ENCODE measurements around the gene CLDN25.
A peak's percentile ranks its signal among the peaks of the same experiment; 100 is the strongest.
"Not testable (repeated sequence)": the region's sequence is repeated elsewhere in the genome, so short reads cannot be mapped to it uniquely, and the experiment has no call there.

The CLDN25 gene

GRCh38 chr11:113779496-113779895, at the start of gene CLDN25:
CLDN25 (plus strand) TSS chr11:113779796; CDS start chr11:113779796, 0 bp downstream.
- no peak within 1 kb of the TSS for H3K4me3 ChIP-seq (ENCODE audit: insufficient read length, low read depth)
- DNase-seq (ENCODE audit: low read depth, low spot score), result no peak

GRCh38 chr11:113730887-113731726, 48.5 kb upstream of the CLDN25 start:
- DNase-seq (ENCODE audit: low read depth, low spot score), result peak; percentile 44
- no peak overlapping the region for H3K4me3 ChIP-seq (ENCODE audit: insufficient read length, low read depth)
- H3K36me3 ChIP-seq (ENCODE audit: insufficient read depth, insufficient read length, low read length), result peaks cover 15% of the 10 kb centered on the region
- H3K9me3 ChIP-seq (ENCODE audit: insufficient read depth, low read length), result no peaks in the 10 kb centered on the region
- H3K9ac ChIP-seq (ENCODE audit: insufficient read length, low read depth), result no peak overlapping the region
- TF ChIP-seq SUZ12 (IDR thresholded peaks at IDR 0.05; ENCODE audit: extremely low read depth, insufficient read depth, insufficient read length), result no peak
- no peak for TF ChIP-seq YY1 (IDR thresholded peaks at IDR 0.05; ENCODE audit: insufficient read depth, insufficient read length)
- TF ChIP-seq ZNF274 (IDR thresholded peaks at IDR 0.05; ENCODE audit: low read depth, low read length), result no peak
- H3K4me1 ChIP-seq (ENCODE audit: insufficient read depth, insufficient read length), result no peaks in the 10 kb centered on the region
- H3K27me3 ChIP-seq (ENCODE audit: insufficient read depth, insufficient read length), result no peaks in the 10 kb centered on the region

More at GRCh38 chr11:113779496-113779895, at the start of gene CLDN25:
- no peaks in the 10 kb centered on the region for H3K4me1 ChIP-seq (ENCODE audit: insufficient read depth, insufficient read length)
- H3K27me3 ChIP-seq (ENCODE audit: insufficient read depth, insufficient read length), result no peaks in the 10 kb centered on the region
- H3K9ac ChIP-seq (ENCODE audit: insufficient read length, low read depth), result no peak within 1 kb of the TSS
- H3K36me3 ChIP-seq (ENCODE audit: insufficient read depth, insufficient read length, low read length), result no peaks in the 10 kb centered on the region
- no peaks in the 10 kb centered on the region for H3K9me3 ChIP-seq (ENCODE audit: insufficient read depth, low read length)
- TF ChIP-seq SUZ12 (IDR thresholded peaks at IDR 0.05; ENCODE audit: extremely low read depth, insufficient read depth, insufficient read length) (no peak), YY1 (IDR thresholded peaks at IDR 0.05; ENCODE audit: insufficient read depth, insufficient read length) (no peak), ZNF274 (IDR thresholded peaks at IDR 0.05; ENCODE audit: low read depth, low read length) (no peak)

GRCh38 chr11:113732092-113732491, 47.5 kb upstream of the CLDN25 start:
- DNase-seq (ENCODE audit: low read depth, low spot score), result no peak
- Histone ChIP-seq H3K36me3 (ENCODE audit: insufficient read depth, insufficient read length, low read length) (peaks cover 25% of the 10 kb centered on the region), H3K9me3 (ENCODE audit: insufficient read depth, low read length) (no peaks in the 10 kb centered on the region), H3K4me1 (ENCODE audit: insufficient read depth, insufficient read length) (no peaks in the 10 kb centered on the region), H3K9ac (ENCODE audit: insufficient read length, low read depth) (no peak overlapping the region), H3K4me3 (ENCODE audit: insufficient read length, low read depth) (no peak overlapping the region), H3K27me3 (ENCODE audit: insufficient read depth, insufficient read length) (no peaks in the 10 kb centered on the region)
- TF ChIP-seq SUZ12 (IDR thresholded peaks at IDR 0.05; ENCODE audit: extremely low read depth, insufficient read depth, insufficient read length) (no peak), YY1 (IDR thresholded peaks at IDR 0.05; ENCODE audit: insufficient read depth, insufficient read length) (no peak), ZNF274 (IDR thresholded peaks at IDR 0.05; ENCODE audit: low read depth, low read length) (no peak)

- no peak for TF ChIP-seq ZNF274 (IDR thresholded peaks at IDR 0.05; ENCODE audit: low read depth, low read length)
- no peak for TF ChIP-seq SUZ12 (IDR thresholded peaks at IDR 0.05; ENCODE audit: extremely low read depth, insufficient read depth, insufficient read length)
- TF ChIP-seq YY1 (IDR thresholded peaks at IDR 0.05; ENCODE audit: insufficient read depth, insufficient read length), result no peak
- H3K9ac ChIP-seq (ENCODE audit: insufficient read length, low read depth), result no peak overlapping the region
- no peaks in the 10 kb centered on the region for H3K27me3 ChIP-seq (ENCODE audit: insufficient read depth, insufficient read length)
- no peak overlapping the region for H3K4me3 ChIP-seq (ENCODE audit: insufficient read length, low read depth)
- H3K9me3 ChIP-seq (ENCODE audit: insufficient read depth, low read length), result no peaks in the 10 kb centered on the region
- DNase-seq (ENCODE audit: low read depth, low spot score), result no peak
- H3K36me3 ChIP-seq (ENCODE audit: insufficient read depth, insufficient read length, low read length), result peaks cover 62% of the 10 kb centered on the region
- H3K4me1 ChIP-seq (ENCODE audit: insufficient read depth, insufficient read length), result no peaks in the 10 kb centered on the region
Measured at GRCh38 chr11:113736323-113736722, 43.3 kb upstream of the CLDN25 start.

- H3K9me3 ChIP-seq (ENCODE audit: insufficient read depth, low read length), result no peaks in the 10 kb centered on the region
- TF ChIP-seq SUZ12 (IDR thresholded peaks at IDR 0.05; ENCODE audit: extremely low read depth, insufficient read depth, insufficient read length) (no peak), ZNF274 (IDR thresholded peaks at IDR 0.05; ENCODE audit: low read depth, low read length) (no peak), YY1 (IDR thresholded peaks at IDR 0.05; ENCODE audit: insufficient read depth, insufficient read length) (no peak)
- no peak overlapping the region for H3K9ac ChIP-seq (ENCODE audit: insufficient read length, low read depth)
- H3K4me3 ChIP-seq (ENCODE audit: insufficient read length, low read depth), result no peak overlapping the region
- no peak for DNase-seq (ENCODE audit: low read depth, low spot score)
- H3K4me1 ChIP-seq (ENCODE audit: insufficient read depth, insufficient read length), result no peaks in the 10 kb centered on the region
- no peaks in the 10 kb centered on the region for H3K27me3 ChIP-seq (ENCODE audit: insufficient read depth, insufficient read length)
- H3K36me3 ChIP-seq (ENCODE audit: insufficient read depth, insufficient read length, low read length), result peaks cover 54% of the 10 kb centered on the region
Measured at GRCh38 chr11:113752932-113753331, 26.7 kb upstream of the CLDN25 start.

GRCh38 chr11:113760241-113760640, 19.4 kb upstream of the CLDN25 start:
- Histone ChIP-seq H3K27me3 (ENCODE audit: insufficient read depth, insufficient read length) (no peaks in the 10 kb centered on the region), H3K4me3 (ENCODE audit: insufficient read length, low read depth) (no peak overlapping the region), H3K36me3 (ENCODE audit: insufficient read depth, insufficient read length, low read length) (peaks cover 53% of the 10 kb centered on the region), H3K9ac (ENCODE audit: insufficient read length, low read depth) (no peak overlapping the region), H3K4me1 (ENCODE audit: insufficient read depth, insufficient read length) (no peaks in the 10 kb centered on the region), H3K9me3 (ENCODE audit: insufficient read depth, low read length) (no peaks in the 10 kb centered on the region)
- no peak for TF ChIP-seq YY1 (IDR thresholded peaks at IDR 0.05; ENCODE audit: insufficient read depth, insufficient read length)
- TF ChIP-seq SUZ12 (IDR thresholded peaks at IDR 0.05; ENCODE audit: extremely low read depth, insufficient read depth, insufficient read length), result no peak
- no peak for DNase-seq (ENCODE audit: low read depth, low spot score)

- H3K4me1 ChIP-seq (ENCODE audit: insufficient read depth, insufficient read length); H3K27me3 ChIP-seq (ENCODE audit: insufficient read depth, insufficient read length); H3K9ac ChIP-seq (ENCODE audit: insufficient read length, low read depth); H3K9me3 ChIP-seq (ENCODE audit: insufficient read depth, low read length); H3K4me3 ChIP-seq (ENCODE audit: insufficient read length, low read depth); DNase-seq (ENCODE audit: low read depth, low spot score): not testable (repeated sequence)
- H3K36me3 ChIP-seq (ENCODE audit: insufficient read depth, insufficient read length, low read length), result peaks cover 47% of the 10 kb centered on the region
Measured at GRCh38 chr11:113763040-113763439, 16.6 kb upstream of the CLDN25 start.
